ENCODE data around the gene ACOXL.
"Not testable (repeated sequence)": the region's sequence is repeated elsewhere in the genome, so short reads cannot be mapped to it uniquely, and the experiment has no call there.

ACOXL gene

DNA sequence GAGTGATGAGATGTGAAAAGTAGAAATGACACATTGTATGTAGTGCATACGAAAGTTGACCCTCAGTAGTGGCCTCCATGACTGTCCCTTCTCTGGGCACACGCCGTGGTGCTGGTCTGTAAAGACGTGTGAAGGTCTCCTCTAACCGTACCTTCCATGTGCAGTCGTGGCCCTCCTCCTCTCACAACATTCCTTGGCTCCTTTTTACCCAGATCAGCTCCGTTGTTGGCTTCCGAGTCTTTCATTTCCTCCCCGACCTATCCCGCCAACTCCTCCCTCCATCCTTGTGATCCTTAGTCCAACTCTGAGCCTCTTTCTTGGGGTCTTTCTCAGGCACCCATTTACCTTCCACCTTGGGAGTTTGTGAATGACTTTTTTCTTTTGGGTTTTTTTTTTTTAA is 227.9 kb downstream of the ACOXL start:
- Mint-ChIP-seq H3K36me3 (ENCODE audit: low read depth) (no peaks in the 10 kb centered on the region), H3K27ac (no peak overlapping the region), H3K4me1 (ENCODE audit: low read depth) (no peaks in the 10 kb centered on the region), H3K9me3 (no peaks in the 10 kb centered on the region), H3K4me3 (no peak overlapping the region), H3K27me3 (no peaks in the 10 kb centered on the region)
- intact Hi-C loops (cut with micrococcal nuclease), result no loop called here

DNA sequence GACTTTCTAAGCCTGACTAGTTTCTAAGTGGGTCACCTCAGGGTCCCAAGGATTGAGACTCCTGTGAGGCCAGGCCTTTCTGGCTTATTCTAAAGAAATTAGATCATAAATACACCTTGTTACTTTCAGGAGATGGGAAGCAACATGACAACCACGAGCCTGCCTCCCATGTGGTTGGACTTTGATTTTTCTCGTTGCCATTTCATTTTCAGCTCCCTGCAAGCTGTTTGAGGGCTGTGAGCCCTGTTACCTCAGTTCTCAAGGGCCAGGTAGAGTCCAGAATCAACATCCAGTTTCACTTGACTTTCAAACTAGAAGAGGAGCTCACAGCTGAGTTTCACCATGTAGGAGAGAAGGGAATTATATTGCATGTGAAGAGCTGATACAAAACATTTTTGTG is 228.6 kb downstream of the ACOXL start:
- Mint-ChIP-seq H3K9me3 (no peaks in the 10 kb centered on the region), H3K27me3 (no peaks in the 10 kb centered on the region), H3K36me3 (ENCODE audit: low read depth) (no peaks in the 10 kb centered on the region), H3K27ac (no peak overlapping the region), H3K4me1 (ENCODE audit: low read depth) (no peaks in the 10 kb centered on the region), H3K4me3 (no peak overlapping the region)
- intact Hi-C loops (cut with micrococcal nuclease), result no loop called here

GRCh38 chr2:110961643-110962042 is 229.3 kb downstream of the ACOXL start:
- H3K4me1 Mint-ChIP-seq (ENCODE audit: low read depth); intact Hi-C loops (cut with micrococcal nuclease); H3K36me3 Mint-ChIP-seq (ENCODE audit: low read depth); H3K9me3 Mint-ChIP-seq; H3K4me3 Mint-ChIP-seq; H3K27ac Mint-ChIP-seq; H3K27me3 Mint-ChIP-seq: not testable (repeated sequence)

- H3K4me1 Mint-ChIP-seq (ENCODE audit: low read depth), result peaks cover 34% of the 10 kb centered on the region
- H3K36me3 Mint-ChIP-seq (ENCODE audit: low read depth), result no peaks in the 10 kb centered on the region
- H3K27me3 Mint-ChIP-seq, result no peaks in the 10 kb centered on the region
- H3K9me3 Mint-ChIP-seq, result peaks cover 12% of the 10 kb centered on the region
- intact Hi-C loops (cut with micrococcal nuclease), result no loop called here
- no peak overlapping the region for H3K4me3 Mint-ChIP-seq
- peak overlapping the region; percentile 1 for H3K27ac Mint-ChIP-seq
These were observed 237.3 kb downstream of the ACOXL start for GRCh38 chr2:110969696-110970095.

GRCh38 chr2:110970201-110970600 is 237.8 kb downstream of the ACOXL start:
- Mint-ChIP-seq H3K4me3 (no peak overlapping the region), H3K4me1 (ENCODE audit: low read depth) (peaks cover 34% of the 10 kb centered on the region), H3K27me3 (no peaks in the 10 kb centered on the region), H3K36me3 (ENCODE audit: low read depth) (no peaks in the 10 kb centered on the region), H3K9me3 (peaks cover 12% of the 10 kb centered on the region), H3K27ac (no peak overlapping the region)
- intact Hi-C loops (cut with micrococcal nuclease), result no loop called here

- H3K36me3 Mint-ChIP-seq (ENCODE audit: low read depth), result no peaks in the 10 kb centered on the region
- peaks cover 38% of the 10 kb centered on the region for H3K4me1 Mint-ChIP-seq (ENCODE audit: low read depth)
- H3K4me3 Mint-ChIP-seq, result no peak overlapping the region
- H3K9me3 Mint-ChIP-seq, result peaks cover 12% of the 10 kb centered on the region
- H3K27me3 Mint-ChIP-seq, result no peaks in the 10 kb centered on the region
- intact Hi-C loops (cut with micrococcal nuclease), result no loop called here
- H3K27ac Mint-ChIP-seq, result no peak overlapping the region
These were observed 239.4 kb downstream of the ACOXL start for GRCh38 chr2:110971811-110972210.

GRCh38 chr2:110973262-110973661 is 240.9 kb downstream of the ACOXL start:
- Mint-ChIP-seq H3K9me3 (peaks cover 12% of the 10 kb centered on the region), H3K4me1 (ENCODE audit: low read depth) (peaks cover 38% of the 10 kb centered on the region), H3K36me3 (ENCODE audit: low read depth) (no peaks in the 10 kb centered on the region), H3K27me3 (no peaks in the 10 kb centered on the region), H3K27ac (no peak overlapping the region), H3K4me3 (no peak overlapping the region)
- intact Hi-C loops (cut with micrococcal nuclease), result no loop called here

GRCh38 chr2:110977403-110977802 is 245.0 kb downstream of the ACOXL start:
- Mint-ChIP-seq H3K36me3 (ENCODE audit: low read depth) (no peaks in the 10 kb centered on the region), H3K9me3 (peaks cover 12% of the 10 kb centered on the region), H3K27me3 (no peaks in the 10 kb centered on the region), H3K4me3 (no peak overlapping the region), H3K27ac (no peak overlapping the region), H3K4me1 (ENCODE audit: low read depth) (peaks cover 36% of the 10 kb centered on the region)
- intact Hi-C loops (cut with micrococcal nuclease), result no loop called here

DNA sequence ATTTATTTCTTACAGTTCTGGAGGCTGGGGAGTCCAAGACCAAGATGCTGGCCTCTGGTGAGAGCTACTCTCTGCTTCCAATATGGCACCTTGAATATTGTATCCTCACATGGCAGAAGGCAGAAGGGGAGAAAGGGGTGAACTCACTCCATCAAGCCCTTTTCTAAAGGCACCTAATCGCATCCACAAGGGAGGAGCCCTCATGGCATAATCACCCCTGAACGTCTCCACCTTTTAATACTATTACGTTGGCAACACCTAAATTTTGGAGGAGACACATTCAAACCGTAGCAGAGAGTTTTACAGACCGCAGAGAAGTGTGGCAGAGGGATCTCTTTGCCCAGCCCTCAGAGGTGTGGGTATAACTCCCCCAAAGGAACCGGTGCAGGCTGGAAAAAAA is 245.8 kb downstream of the ACOXL start:
- Mint-ChIP-seq H3K27ac (no peak overlapping the region), H3K9me3 (peaks cover 8% of the 10 kb centered on the region), H3K27me3 (no peaks in the 10 kb centered on the region), H3K4me1 (ENCODE audit: low read depth) (peaks cover 40% of the 10 kb centered on the region), H3K36me3 (ENCODE audit: low read depth) (no peaks in the 10 kb centered on the region), H3K4me3 (no peak overlapping the region)
- intact Hi-C loops (cut with micrococcal nuclease), result no loop called here

- Mint-ChIP-seq H3K4me3 (no peak overlapping the region), H3K27ac (no peak overlapping the region), H3K27me3 (no peaks in the 10 kb centered on the region), H3K4me1 (ENCODE audit: low read depth) (peaks cover 35% of the 10 kb centered on the region), H3K36me3 (ENCODE audit: low read depth) (no peaks in the 10 kb centered on the region), H3K9me3 (peaks cover under 1% of the 10 kb centered on the region)
- intact Hi-C loops (cut with micrococcal nuclease), result no loop called here
These were observed 246.5 kb downstream of the ACOXL start for GRCh38 chr2:110978756-110979470.

DNA sequence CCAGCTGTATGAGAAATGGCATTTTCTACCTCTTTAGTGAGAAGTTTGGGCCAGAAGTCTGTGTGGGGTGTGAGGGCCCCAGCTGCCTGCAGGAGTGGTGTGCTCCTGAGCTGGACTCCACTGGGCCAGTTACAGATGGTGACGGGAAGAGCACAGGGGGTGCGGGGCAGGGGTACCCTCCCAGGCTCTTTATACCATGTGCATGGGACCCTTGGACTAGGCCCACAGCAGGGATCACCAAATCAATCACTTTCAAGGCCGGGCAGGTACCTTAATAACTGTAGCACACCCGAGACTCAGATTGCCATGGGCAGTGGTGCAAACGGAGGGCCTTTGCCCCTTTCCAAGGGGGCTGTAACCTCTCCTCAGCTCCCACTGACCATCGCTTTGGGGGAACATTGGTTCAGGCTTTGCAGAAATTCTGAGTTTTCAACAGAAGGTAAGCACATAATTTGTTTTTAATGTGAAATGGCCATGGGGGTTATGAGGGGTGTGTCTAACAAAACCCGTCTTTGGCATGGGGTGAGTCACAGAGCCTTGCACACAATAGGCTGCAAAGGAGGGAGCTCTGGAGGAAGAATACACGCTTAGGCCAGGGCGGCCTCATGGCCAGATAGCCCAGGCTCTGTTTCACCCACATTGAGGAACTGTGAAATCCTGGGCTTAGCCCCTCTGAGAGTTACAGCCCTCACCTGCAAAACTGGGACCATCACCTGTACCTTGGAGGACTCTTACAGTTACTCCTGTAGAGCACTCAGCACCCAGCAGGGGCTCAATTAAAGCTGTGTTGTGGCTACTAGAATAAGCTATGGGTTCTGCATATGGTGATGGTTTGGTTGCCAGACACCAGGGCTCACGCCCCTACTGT is 247.3 kb downstream of the ACOXL start:
- Mint-ChIP-seq H3K9me3 (no peaks in the 10 kb centered on the region), H3K4me3 (no peak overlapping the region), H3K4me1 (ENCODE audit: low read depth) (peaks cover 35% of the 10 kb centered on the region), H3K27me3 (no peaks in the 10 kb centered on the region), H3K27ac (no peak overlapping the region), H3K36me3 (ENCODE audit: low read depth) (no peaks in the 10 kb centered on the region)
- intact Hi-C loops (cut with micrococcal nuclease), result no loop called here

- Mint-ChIP-seq H3K4me3 (no peak overlapping the region), H3K36me3 (ENCODE audit: low read depth) (no peaks in the 10 kb centered on the region), H3K27me3 (no peaks in the 10 kb centered on the region), H3K27ac (no peak overlapping the region), H3K9me3 (no peaks in the 10 kb centered on the region), H3K4me1 (ENCODE audit: low read depth) (peaks cover 35% of the 10 kb centered on the region)
- intact Hi-C loops (cut with micrococcal nuclease), result no loop called here
These were observed 248.1 kb downstream of the ACOXL start for GRCh38 chr2:110980339-110981062.

GRCh38 chr2:110983133-110983532 is 250.8 kb downstream of the ACOXL start:
- H3K27me3 Mint-ChIP-seq, result no peaks in the 10 kb centered on the region
- H3K4me3 Mint-ChIP-seq, result no peak overlapping the region
- H3K36me3 Mint-ChIP-seq (ENCODE audit: low read depth), result no peaks in the 10 kb centered on the region
- no peak overlapping the region for H3K27ac Mint-ChIP-seq
- H3K4me1 Mint-ChIP-seq (ENCODE audit: low read depth), result peaks cover 23% of the 10 kb centered on the region
- intact Hi-C loops (cut with micrococcal nuclease), result no loop called here
- no peaks in the 10 kb centered on the region for H3K9me3 Mint-ChIP-seq

Data from dendritic cell treated with granulocyte-macrophage colony-stimulating factor and Interleukin-4, amounts not matched to agents 40 ng/mL and 50 ng/mL, for 4 days (primary cell).